ENCODE data around the gene HLCS. TPM values are rescaled to one million over a fixed set of nuclear protein-coding genes. Genes with fewer than 3 reads are reported as not detected.
A peak's percentile ranks its signal among the peaks of the same experiment; 100 is the strongest.

The HLCS gene
- total RNA-seq, 1 donor: 44.3 TPM

- peak; percentile 44 for DNase-seq (ENCODE audit: low read depth)
- H3K4me3 ChIP-seq (ENCODE audit: low read depth, low read length): no peak overlapping the region
- TF ChIP-seq, protein P1, sequence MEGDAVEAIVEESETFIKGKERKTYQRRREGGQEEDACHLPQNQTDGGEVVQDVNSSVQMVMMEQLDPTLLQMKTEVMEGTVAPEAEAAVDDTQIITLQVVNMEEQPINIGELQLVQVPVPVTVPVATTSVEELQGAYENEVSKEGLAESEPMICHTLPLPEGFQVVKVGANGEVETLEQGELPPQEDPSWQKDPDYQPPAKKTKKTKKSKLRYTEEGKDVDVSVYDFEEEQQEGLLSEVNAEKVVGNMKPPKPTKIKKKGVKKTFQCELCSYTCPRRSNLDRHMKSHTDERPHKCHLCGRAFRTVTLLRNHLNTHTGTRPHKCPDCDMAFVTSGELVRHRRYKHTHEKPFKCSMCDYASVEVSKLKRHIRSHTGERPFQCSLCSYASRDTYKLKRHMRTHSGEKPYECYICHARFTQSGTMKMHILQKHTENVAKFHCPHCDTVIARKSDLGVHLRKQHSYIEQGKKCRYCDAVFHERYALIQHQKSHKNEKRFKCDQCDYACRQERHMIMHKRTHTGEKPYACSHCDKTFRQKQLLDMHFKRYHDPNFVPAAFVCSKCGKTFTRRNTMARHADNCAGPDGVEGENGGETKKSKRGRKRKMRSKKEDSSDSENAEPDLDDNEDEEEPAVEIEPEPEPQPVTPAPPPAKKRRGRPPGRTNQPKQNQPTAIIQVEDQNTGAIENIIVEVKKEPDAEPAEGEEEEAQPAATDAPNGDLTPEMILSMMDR (IDR thresholded peaks at IDR 0.05; ENCODE audit: insufficient read depth, low read length): no peak
Measured at GRCh38 chr21:36753556-36753955, 212.9 kb downstream of the HLCS start.

DNA sequence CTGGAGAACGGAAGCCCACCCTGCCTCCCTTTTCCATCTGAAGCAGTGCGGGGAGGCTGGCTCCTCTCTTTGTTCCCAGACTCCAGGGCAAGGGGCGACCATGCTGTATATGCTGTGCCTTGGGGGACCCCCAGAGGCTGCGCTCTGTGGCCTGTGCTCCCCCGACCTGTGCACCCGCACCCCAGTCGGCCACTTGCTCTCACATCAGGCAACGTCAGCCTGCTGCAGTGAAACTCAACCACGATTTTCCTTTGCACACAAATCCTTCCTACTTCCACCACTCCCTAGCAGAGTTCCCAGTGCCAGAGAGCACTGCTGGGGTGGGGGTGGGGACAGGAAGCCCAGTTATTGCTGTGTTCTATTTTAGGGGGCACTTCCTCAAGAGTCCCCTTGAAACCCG lies 215.1 kb downstream of the HLCS start:
- no peak overlapping the region for H3K4me3 ChIP-seq (ENCODE audit: low read depth, low read length)
- DNase-seq (ENCODE audit: low read depth): no peak
- TF ChIP-seq, protein P1 (IDR thresholded peaks at IDR 0.05; ENCODE audit: insufficient read depth, low read length): no peak

- TF ChIP-seq, protein P1 (IDR thresholded peaks at IDR 0.05; ENCODE audit: insufficient read depth, low read length): no peak
- no peak for DNase-seq (ENCODE audit: low read depth)
- H3K4me3 ChIP-seq (ENCODE audit: low read depth, low read length): no peak overlapping the region
Measured at GRCh38 chr21:36750576-36750959, 215.9 kb downstream of the HLCS start.

DNA sequence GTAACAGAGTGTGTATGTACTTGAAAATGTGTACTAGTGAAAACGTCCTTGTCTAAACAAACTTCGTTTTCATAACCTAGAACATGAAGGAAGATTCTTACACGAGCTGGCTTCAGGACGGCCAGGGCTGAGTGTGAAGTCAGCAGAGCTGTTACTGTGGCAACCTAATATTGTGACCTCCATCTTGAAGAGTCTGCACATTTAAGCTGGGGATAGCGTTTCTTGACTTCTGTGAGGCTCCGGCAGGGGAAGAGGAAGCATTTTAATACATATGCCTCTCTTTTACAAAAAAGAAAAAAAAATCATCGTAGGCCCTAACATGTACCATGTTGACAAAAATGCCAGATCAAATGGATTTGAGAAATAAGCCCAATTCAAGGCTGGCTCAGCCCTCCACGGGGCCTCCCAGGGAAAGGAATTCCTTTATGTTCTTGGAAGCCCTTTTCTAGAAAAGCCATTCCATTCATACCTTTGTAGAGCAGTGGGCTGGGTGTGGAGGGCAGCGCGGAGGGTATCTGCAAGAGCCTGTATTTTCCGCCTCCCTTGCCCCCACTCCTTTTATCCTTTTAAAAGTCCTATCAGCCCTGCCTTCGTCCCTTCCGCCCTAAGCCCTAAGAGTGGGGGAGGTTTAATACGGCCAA lies 216.4 kb downstream of the HLCS start:
- TF ChIP-seq, protein P1 (IDR thresholded peaks at IDR 0.05; ENCODE audit: insufficient read depth, low read length): no peak
- no peak overlapping the region for H3K4me3 ChIP-seq (ENCODE audit: low read depth, low read length)
- no peak for DNase-seq (ENCODE audit: low read depth)

GRCh38 chr21:36747815-36748383 lies 218.6 kb downstream of the HLCS start:
- TF ChIP-seq, protein P1 (IDR thresholded peaks at IDR 0.05; ENCODE audit: insufficient read depth, low read length): peak; percentile 28
- no peak for DNase-seq (ENCODE audit: low read depth)
- peak overlapping the region; percentile 50 for H3K4me3 ChIP-seq (ENCODE audit: low read depth, low read length)

DNA sequence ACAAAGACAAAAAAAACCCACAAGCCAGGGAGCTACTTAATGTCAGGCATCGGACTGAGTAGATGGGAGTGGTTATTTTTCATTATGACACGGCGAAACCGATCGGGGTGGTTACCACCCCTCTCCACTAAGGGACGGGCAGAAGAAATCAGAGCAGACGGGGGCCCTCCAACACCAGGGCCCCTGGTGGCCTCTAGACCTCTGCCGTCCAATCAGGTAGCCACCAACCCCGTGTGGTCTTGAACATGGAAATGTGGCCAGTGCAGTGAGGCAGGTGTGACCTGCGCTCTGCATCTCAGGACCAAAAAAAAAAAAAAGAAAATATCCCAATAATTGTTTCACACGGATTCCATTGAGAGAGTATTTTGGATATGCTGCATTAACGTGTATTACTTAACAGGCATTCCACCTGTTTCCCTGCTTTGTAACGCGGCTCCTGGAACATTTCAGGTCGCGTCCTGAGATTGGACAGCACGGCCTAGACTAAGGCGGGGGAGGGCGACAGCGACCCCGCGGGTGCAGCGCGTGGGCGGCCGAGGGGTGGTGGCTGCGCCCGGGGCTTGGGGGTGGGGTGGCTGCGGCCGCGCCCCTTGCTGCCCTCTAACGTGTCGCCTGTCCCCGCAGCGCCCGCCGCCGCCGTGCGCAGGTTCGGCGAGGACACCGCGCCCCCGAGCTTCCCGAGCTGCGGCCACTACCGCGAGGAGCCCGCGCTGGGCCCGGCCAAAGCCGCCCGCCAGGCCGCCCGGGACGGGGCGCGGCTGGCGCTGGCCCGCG lies 219.2 kb downstream of the HLCS start:
- H3K4me3 ChIP-seq (ENCODE audit: low read depth, low read length): peak overlapping the region; percentile 50
- TF ChIP-seq, protein P1 (IDR thresholded peaks at IDR 0.05; ENCODE audit: insufficient read depth, low read length): no peak
- no peak for DNase-seq (ENCODE audit: low read depth)
